Activated T-helper 9 cell treated with anti-CD3 and anti-CD28 coated beads, Interleukin-2, amount 50 U/mL, for 16 hours (primary cell): Measurements from ENCODE around the gene SDE2.
"Not testable (repeated sequence)": the region's sequence is repeated elsewhere in the genome, so short reads cannot be mapped to it uniquely, and the experiment has no call there.

ENCODE experiments used
- DNase-seq: peaks from one replicate; pipeline ENCODE4 v3.0.0-alpha.2; 2020; ENCODE audit warnings: low read depth

SDE2 gene

GRCh38 chr1:225942574-225942973, 56.6 kb downstream of the SDE2 start:
- no peak for DNase-seq

DNA sequence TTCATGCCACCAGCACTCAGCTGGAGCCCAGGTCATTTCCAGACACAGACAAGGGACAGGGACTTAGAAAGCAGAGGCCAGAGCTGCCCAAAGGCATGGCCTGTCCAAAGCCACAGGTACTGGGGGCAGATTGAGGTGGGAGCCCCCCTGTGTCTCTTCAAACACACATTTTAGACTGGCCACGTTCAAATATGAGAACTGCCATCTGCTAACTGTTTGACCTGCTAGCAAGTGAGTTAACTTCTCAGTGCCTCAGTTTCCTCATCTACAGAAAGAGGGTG, 57.3 kb downstream of the SDE2 start:
- no peak for DNase-seq

DNA sequence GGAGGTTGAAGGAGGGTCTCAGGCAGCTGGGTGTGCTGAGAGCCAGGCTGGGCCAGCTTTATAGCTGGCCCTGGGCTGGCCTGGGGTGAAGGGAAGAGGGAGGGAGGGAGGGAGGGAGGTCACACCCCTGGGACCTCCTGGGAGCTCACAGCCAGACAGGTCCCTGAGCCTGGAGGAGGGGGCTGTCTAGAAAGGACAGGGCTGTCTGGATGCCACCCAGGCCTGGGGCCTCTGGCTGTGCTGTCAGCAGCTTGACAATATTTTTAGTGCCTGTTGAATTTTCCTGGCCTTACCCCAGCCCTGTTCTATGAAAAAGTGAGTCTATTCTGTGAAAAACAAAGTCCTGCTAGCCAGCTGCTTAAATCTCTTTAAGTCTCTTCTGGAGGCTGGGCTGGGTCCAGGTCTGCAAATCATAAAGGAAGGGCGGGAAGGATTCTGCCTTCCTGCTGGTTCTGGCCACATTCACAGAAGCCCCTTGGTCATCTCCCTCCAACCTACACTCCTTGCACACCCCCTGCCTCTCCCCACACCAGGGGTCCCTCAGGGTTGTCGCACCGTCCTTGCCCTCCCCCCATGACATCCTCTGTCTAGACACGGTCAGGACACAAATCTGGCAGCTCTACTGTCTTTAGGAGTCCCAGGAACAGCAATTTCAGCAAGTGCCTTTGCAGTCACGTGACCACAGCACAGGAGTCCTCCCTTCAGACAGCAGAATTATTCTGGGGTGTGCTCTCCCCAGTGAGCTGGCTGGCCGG, 57.8 kb downstream of the SDE2 start, which contains the start of gene LEFTY2:
LEFTY2 (minus strand) TSS at position 34 of the 755 bp plus-strand sequence. CDS start 80 bp downstream, outside the sequence.
- no peak for DNase-seq

DNA sequence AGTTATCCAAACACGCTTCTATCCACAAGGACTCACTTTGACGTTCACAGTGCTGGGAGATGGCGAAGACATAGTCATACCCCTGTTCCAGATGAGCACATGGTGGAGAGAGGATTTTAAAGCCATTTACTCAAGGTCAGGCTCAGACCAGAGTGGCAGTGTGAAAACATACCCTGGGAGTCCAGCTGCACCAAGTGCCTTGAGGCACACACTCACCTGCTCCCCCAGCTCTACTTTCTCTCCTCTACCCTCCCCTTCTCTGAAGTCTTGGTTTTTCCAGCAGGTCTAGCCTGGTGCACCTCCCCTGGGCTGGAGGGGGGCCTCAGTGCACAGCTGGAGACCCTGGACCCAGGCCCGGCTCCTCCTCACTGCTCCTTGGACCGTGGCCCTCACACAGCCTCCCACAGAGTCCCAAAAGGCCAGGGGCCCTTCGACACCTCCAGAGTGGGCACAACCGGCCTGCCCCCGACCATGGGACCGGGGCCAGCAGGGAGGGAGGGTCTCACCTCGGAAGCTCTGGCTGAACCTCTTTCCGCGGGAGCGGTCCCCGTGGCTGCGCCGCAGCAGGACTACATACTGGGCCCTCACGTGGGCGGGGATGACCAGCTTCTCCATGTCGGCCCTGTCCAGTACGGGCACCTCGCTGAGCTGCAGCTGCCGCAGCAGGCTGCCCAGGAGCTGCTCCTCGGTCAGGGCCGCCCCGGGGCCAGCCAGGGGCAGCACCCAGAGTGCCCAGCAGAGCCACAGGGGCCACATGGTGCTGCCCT, 58.6 kb downstream of the SDE2 start:
- DNase-seq: no peak

- not testable (repeated sequence) for DNase-seq
Measured at GRCh38 chr1:225939939-225940310, 59.2 kb downstream of the SDE2 start.

GRCh38 chr1:225939097-225939938, 59.8 kb downstream of the SDE2 start:
- not testable (repeated sequence) for DNase-seq

- no peak for DNase-seq
Measured at GRCh38 chr1:225937048-225937968, 61.8 kb downstream of the SDE2 start.

GRCh38 chr1:225936523-225936922, 62.6 kb downstream of the SDE2 start:
- DNase-seq: no peak

DNA sequence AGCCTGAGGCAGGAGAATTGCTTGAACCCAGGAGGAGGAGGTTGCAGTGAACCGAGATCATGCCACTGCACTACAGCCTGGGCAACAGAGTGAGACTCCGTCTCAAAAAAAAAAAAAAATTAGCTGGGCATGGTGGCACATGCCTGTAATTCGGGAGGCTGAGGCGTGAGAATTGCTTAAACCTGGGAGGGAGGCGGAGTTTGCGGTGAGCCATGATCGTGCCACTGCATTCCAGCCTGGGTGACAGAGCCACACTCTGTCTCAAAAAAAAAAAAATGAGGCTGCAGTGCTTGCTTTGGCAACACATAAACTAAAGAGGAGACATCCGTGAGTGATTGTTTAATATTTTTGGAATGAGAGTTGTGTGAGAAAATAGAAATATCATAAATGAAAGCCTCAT, 63.1 kb downstream of the SDE2 start:
- not testable (repeated sequence) for DNase-seq

GRCh38 chr1:225934711-225935110, 64.4 kb downstream of the SDE2 start:
- no peak for DNase-seq

GRCh38 chr1:225933072-225933471, 66.1 kb downstream of the SDE2 start:
- no peak for DNase-seq
